Measurements from ENCODE around the gene POLR2M.

The POLR2M gene

GRCh38 chr15:57703387-57703786 is 3.1 kb upstream of the POLR2M start:
- no peak overlapping the region for H3K27ac ChIP-seq (ENCODE audit: extremely low read depth, low read depth, low read length)
- no peaks in the 10 kb centered on the region for H3K9me3 ChIP-seq (ENCODE audit: control insufficient read depth, insufficient read depth, low read depth, low read length)
- H3K36me3 ChIP-seq (ENCODE audit: control insufficient read depth in 2 of 2, insufficient read depth in 1 of 2, low read length in 2 of 2), result no peaks in the 10 kb centered on the region
- POLR2A ChIA-PET, result interaction anchor here (0.6 kb wide), 1 partner anchor 441 kb away, joined by 4 read pairs; no protein-coding TSS in a partner anchor
- peak; percentile 32; the same call in 1 of the 2 replicates for TF ChIP-seq FEZF1 (tag by site-specific recombination; IDR thresholded peaks at IDR 0.05)
- TF ChIP-seq ZNF843 (tag by site-specific recombination; IDR thresholded peaks at IDR 0.05), result no peak
- no peak for TF ChIP-seq ZIC2 (tag by site-specific recombination; IDR thresholded peaks at IDR 0.05)
- TF ChIP-seq ZNF239 (tag by site-specific recombination; IDR thresholded peaks at IDR 0.05), result no peak
- no peak for TF ChIP-seq ZBTB21 (tag by site-specific recombination; IDR thresholded peaks at IDR 0.05)
- TF ChIP-seq OVOL3 (tag by site-specific recombination; IDR thresholded peaks at IDR 0.05), result no peak
- no peak for TF ChIP-seq ZNF169 (tag by site-specific recombination; IDR thresholded peaks at IDR 0.05)
- no peak for TF ChIP-seq ZNF2 (tag by site-specific recombination; IDR thresholded peaks at IDR 0.05)
- TF ChIP-seq ZNF488 (tag by site-specific recombination; IDR thresholded peaks at IDR 0.05), result no peak
- no peak for TF ChIP-seq WT1 (tag by site-specific recombination; IDR thresholded peaks at IDR 0.05)
- TF ChIP-seq SETDB1 (IDR thresholded peaks at IDR 0.05; ENCODE audit: insufficient read length, low read length), result no peak
- peak; percentile 78; the same call in 1 of the 2 replicates for TF ChIP-seq SCRT1 (tag by site-specific recombination; IDR thresholded peaks at IDR 0.05; ENCODE audit: borderline replicate concordance)
- TF ChIP-seq BCL6B (tag by site-specific recombination; IDR thresholded peaks at IDR 0.05), result 0 out of 2 replicates have a peak, but pooled peaks have one; percentile 40
- TF ChIP-seq ZNF423 (tag by site-specific recombination; IDR thresholded peaks at IDR 0.05), result no peak
- TF ChIP-seq ZBTB8A (tag by site-specific recombination; IDR thresholded peaks at IDR 0.05), result no peak
- TF ChIP-seq SCRT2 (tag by site-specific recombination; IDR thresholded peaks at IDR 0.05), result peak; percentile 88
- no peak overlapping the region for H3K4me3 ChIP-seq (ENCODE audit: low read depth, low read length)
- CTCF ChIA-PET, result interaction anchor here (0.6 kb wide), 1 partner anchor 870 kb away, joined by 3 read pairs; no protein-coding TSS in a partner anchor
- peaks cover 8% of the 10 kb centered on the region for H3K4me1 ChIP-seq (ENCODE audit: control insufficient read depth, insufficient read depth, low read length)

- CTCF ChIA-PET, result no interaction called here
- no peak overlapping the region for H3K27ac ChIP-seq (ENCODE audit: extremely low read depth, low read depth, low read length)
- peaks cover 0 to 8% of the 10 kb centered on the region in 2 experiments; a peak in 1 of 3 replicates for H3K36me3 ChIP-seq (ENCODE audit: control insufficient read depth in 2 of 2, insufficient read depth in 1 of 2, low read length in 2 of 2)
- TF ChIP-seq ZNF624 (tag by site-specific recombination; IDR thresholded peaks at IDR 0.05), result no peak
- TF ChIP-seq KLF8 (tag by site-specific recombination; IDR thresholded peaks at IDR 0.05), result no peak
- no peak for TF ChIP-seq AEBP2 (tag by site-specific recombination; IDR thresholded peaks at IDR 0.05; ENCODE audit: borderline replicate concordance)
- POLR2A ChIA-PET, result no interaction called here
- H3K4me3 ChIP-seq (ENCODE audit: low read depth, low read length), result no peak overlapping the region
- H3K4me1 ChIP-seq (ENCODE audit: control insufficient read depth, insufficient read depth, low read length), result peaks cover 8% of the 10 kb centered on the region; the same call in 1 of the 2 replicates
- no peaks in the 10 kb centered on the region for H3K9me3 ChIP-seq (ENCODE audit: control insufficient read depth, insufficient read depth, low read depth, low read length)
Measured at GRCh38 chr15:57704441-57704840, 2.1 kb upstream of the POLR2M start.

All from HEK293 (cell line).